Measurements from ENCODE around the gene APBA1.

The APBA1 gene

GRCh38 chr9:69382135-69382534 is 290.0 kb downstream of the APBA1 start:
- Histone ChIP-seq H3K4me3 (ENCODE audit: insufficient read depth, low read length, poor library complexity, severe bottlenecking) (no peak overlapping the region), H3K9me2 (replicated peaks; ENCODE audit: insufficient read depth, low read length) (no peaks in the 10 kb centered on the region), H3K27ac (ENCODE audit: low read depth, low read length) (no peak overlapping the region), H3K9me3 (ENCODE audit: insufficient read depth, low read length) (no peaks in the 10 kb centered on the region), H3F3A (ENCODE audit: insufficient read depth) (no peaks in the 10 kb centered on the region), H3K4me2 (ENCODE audit: low read depth, low read length, poor library complexity, severe bottlenecking) (no peak overlapping the region), H3K36me3 (ENCODE audit: low read length) (no peaks in the 10 kb centered on the region), H3K27me3 (ENCODE audit: low read length) (no peaks in the 10 kb centered on the region), H2AFZ (ENCODE audit: low read depth, low read length, severe bottlenecking) (no peak overlapping the region), H4K20me1 (ENCODE audit: low read depth, low read length) (no peaks in the 10 kb centered on the region), H3K79me2 (ENCODE audit: insufficient read depth, low read length) (no peaks in the 10 kb centered on the region), H3K9ac (ENCODE audit: low read length) (no peak overlapping the region)
- TF ChIP-seq EZH2phosphoT487 (conservative IDR thresholded peaks at IDR 0.05; ENCODE audit: low read length) (no peak), CTCF (IDR thresholded peaks at IDR 0.05; ENCODE audit: insufficient read depth, low read length, poor library complexity, severe bottlenecking) (no peak)

- no peaks in the 10 kb centered on the region for H3K9me2 ChIP-seq (replicated peaks; ENCODE audit: insufficient read depth, low read length)
- no peaks in the 10 kb centered on the region for H3K36me3 ChIP-seq (ENCODE audit: low read length)
- TF ChIP-seq EZH2phosphoT487 (conservative IDR thresholded peaks at IDR 0.05; ENCODE audit: low read length) (no peak), CTCF (IDR thresholded peaks at IDR 0.05; ENCODE audit: insufficient read depth, low read length, poor library complexity, severe bottlenecking) (no peak)
- H3K4me2 ChIP-seq (ENCODE audit: low read depth, low read length, poor library complexity, severe bottlenecking), result no peak overlapping the region
- H3F3A ChIP-seq (ENCODE audit: insufficient read depth), result no peaks in the 10 kb centered on the region
- H3K4me3 ChIP-seq (ENCODE audit: insufficient read depth, low read length, poor library complexity, severe bottlenecking), result no peak overlapping the region
- no peak overlapping the region for H2AFZ ChIP-seq (ENCODE audit: low read depth, low read length, severe bottlenecking)
- no peaks in the 10 kb centered on the region for H4K20me1 ChIP-seq (ENCODE audit: low read depth, low read length)
- no peaks in the 10 kb centered on the region for H3K27me3 ChIP-seq (ENCODE audit: low read length)
- no peak overlapping the region for H3K27ac ChIP-seq (ENCODE audit: low read depth, low read length)
- no peaks in the 10 kb centered on the region for H3K9me3 ChIP-seq (ENCODE audit: insufficient read depth, low read length)
- no peak overlapping the region for H3K9ac ChIP-seq (ENCODE audit: low read length)
- H3K79me2 ChIP-seq (ENCODE audit: insufficient read depth, low read length), result no peaks in the 10 kb centered on the region
These were observed 291.4 kb downstream of the APBA1 start for GRCh38 chr9:69380811-69381210.

GRCh38 chr9:69380301-69380700 is 291.9 kb downstream of the APBA1 start:
- Histone ChIP-seq H3K27ac (ENCODE audit: low read depth, low read length) (no peak overlapping the region), H3K4me3 (ENCODE audit: insufficient read depth, low read length, poor library complexity, severe bottlenecking) (no peak overlapping the region), H3K4me2 (ENCODE audit: low read depth, low read length, poor library complexity, severe bottlenecking) (no peak overlapping the region), H3K9me2 (replicated peaks; ENCODE audit: insufficient read depth, low read length) (no peaks in the 10 kb centered on the region), H4K20me1 (ENCODE audit: low read depth, low read length) (no peaks in the 10 kb centered on the region), H3K27me3 (ENCODE audit: low read length) (no peaks in the 10 kb centered on the region), H3K79me2 (ENCODE audit: insufficient read depth, low read length) (no peaks in the 10 kb centered on the region), H2AFZ (ENCODE audit: low read depth, low read length, severe bottlenecking) (no peak overlapping the region), H3K36me3 (ENCODE audit: low read length) (no peaks in the 10 kb centered on the region), H3F3A (ENCODE audit: insufficient read depth) (no peaks in the 10 kb centered on the region), H3K9me3 (ENCODE audit: insufficient read depth, low read length) (no peaks in the 10 kb centered on the region), H3K9ac (ENCODE audit: low read length) (no peak overlapping the region)
- no peak for TF ChIP-seq CTCF (IDR thresholded peaks at IDR 0.05; ENCODE audit: insufficient read depth, low read length, poor library complexity, severe bottlenecking)
- TF ChIP-seq EZH2phosphoT487 (conservative IDR thresholded peaks at IDR 0.05; ENCODE audit: low read length), result no peak

Measured in SU-DHL-6 (cell line).